ENCODE data around the gene DNA2. TPM values are rescaled to one million over a fixed set of nuclear protein-coding genes. Genes with fewer than 3 reads are reported as not detected.
"Not testable (repeated sequence)": the region's sequence is repeated elsewhere in the genome, so short reads cannot be mapped to it uniquely, and the experiment has no call there.

Gene DNA2
- total RNA-seq, 2 donors from 2014 or later, result 3.9 to 4.1 TPM

- no peak overlapping the region for H3K4me3 Mint-ChIP-seq
- no peaks in the 10 kb centered on the region for H3K4me1 Mint-ChIP-seq
- H3K27ac Mint-ChIP-seq, result no peak overlapping the region
- no peaks in the 10 kb centered on the region for H3K9me3 ChIP-seq (ENCODE audit: control insufficient read depth, low read length, poor library complexity, severe bottlenecking)
- no peak for DNase-seq
- no peaks in the 10 kb centered on the region for H3K27me3 Mint-ChIP-seq
- H3K36me3 Mint-ChIP-seq (ENCODE audit: low read depth), result peaks cover 2% of the 10 kb centered on the region
- no peak for ATAC-seq
Measured at GRCh38 chr10:68489919-68490318, 18.1 kb upstream of the DNA2 start.

DNA sequence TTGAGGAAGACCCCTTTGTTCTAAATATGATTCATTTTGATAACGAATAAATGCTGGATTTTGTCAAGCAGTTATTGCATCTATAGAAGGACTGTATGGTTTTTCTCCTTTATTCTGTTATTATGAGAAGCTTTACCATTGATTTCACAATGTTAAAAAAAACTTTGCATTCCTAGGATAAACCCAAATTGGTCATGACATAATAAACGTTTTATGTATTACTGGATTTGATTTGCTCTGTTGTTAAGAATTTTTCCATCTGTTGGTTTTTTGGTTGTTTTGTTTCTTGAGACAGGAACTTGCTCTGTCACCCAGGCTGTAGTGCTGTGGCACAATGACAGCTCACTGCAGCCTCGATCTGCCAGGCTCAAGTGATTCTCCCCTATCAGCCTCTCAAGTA lies 2.2 kb upstream of the DNA2 start:
- Mint-ChIP-seq H3K27me3 (no peaks in the 10 kb centered on the region), H3K36me3 (ENCODE audit: low read depth) (peaks cover 4% of the 10 kb centered on the region), H3K4me1 (peaks cover 16% of the 10 kb centered on the region), H3K4me3 (peak overlapping the region; percentile 66), H3K27ac (no peak overlapping the region)
- no peaks in the 10 kb centered on the region for H3K9me3 ChIP-seq (ENCODE audit: control insufficient read depth, low read length, poor library complexity, severe bottlenecking)
- ATAC-seq (no peak), DNase-seq (no peak)

GRCh38 chr10:68471063-68471585 lies 649 bp downstream of the DNA2 start:
- no peaks in the 10 kb centered on the region for H3K27me3 Mint-ChIP-seq
- DNase-seq, result no peak
- no peaks in the 10 kb centered on the region for H3K36me3 Mint-ChIP-seq (ENCODE audit: low read depth)
- no peak for ATAC-seq
- H3K4me3 Mint-ChIP-seq, result peak overlapping the region; percentile 97
- H3K4me1 Mint-ChIP-seq, result peaks cover 16% of the 10 kb centered on the region
- H3K9me3 ChIP-seq (ENCODE audit: control insufficient read depth, low read length, poor library complexity, severe bottlenecking), result no peaks in the 10 kb centered on the region
- H3K27ac Mint-ChIP-seq, result peak overlapping the region; percentile 66

DNA sequence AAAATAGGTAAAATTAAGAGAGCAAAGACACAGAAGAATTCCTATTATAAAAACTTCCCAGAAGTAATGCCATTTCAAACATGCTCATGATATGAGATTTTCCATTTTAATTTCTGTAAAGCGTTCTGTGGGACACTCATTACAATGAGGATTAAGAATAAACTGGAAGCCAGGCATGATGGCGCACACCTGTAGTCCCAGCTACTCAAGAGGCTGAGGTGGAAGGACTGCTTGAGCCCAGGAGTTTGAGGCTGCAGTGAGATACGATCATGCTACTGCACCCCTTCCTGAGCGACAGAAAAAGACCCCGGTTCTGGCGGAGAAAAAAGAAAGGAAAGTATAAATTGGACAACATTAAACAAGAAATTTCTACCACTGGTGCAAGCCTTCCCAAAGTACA lies 1.5 kb downstream of the DNA2 start:
- Mint-ChIP-seq H3K36me3 (ENCODE audit: low read depth) (no peaks in the 10 kb centered on the region), H3K27me3 (no peaks in the 10 kb centered on the region), H3K4me1 (peaks cover 16% of the 10 kb centered on the region), H3K4me3 (peak overlapping the region; percentile 63), H3K27ac (no peak overlapping the region)
- H3K9me3 ChIP-seq (ENCODE audit: control insufficient read depth, low read length, poor library complexity, severe bottlenecking), result no peaks in the 10 kb centered on the region
- ATAC-seq, result no peak
- no peak for DNase-seq

- H3K27ac Mint-ChIP-seq, result no peak overlapping the region
- DNase-seq (no peak), ATAC-seq (no peak)
- peaks cover 16% of the 10 kb centered on the region for H3K4me1 Mint-ChIP-seq
- H3K4me3 Mint-ChIP-seq, result no peak overlapping the region
- no peaks in the 10 kb centered on the region for H3K27me3 Mint-ChIP-seq
- no peaks in the 10 kb centered on the region for H3K9me3 ChIP-seq (ENCODE audit: control insufficient read depth, low read length, poor library complexity, severe bottlenecking)
- no peaks in the 10 kb centered on the region for H3K36me3 Mint-ChIP-seq (ENCODE audit: low read depth)
Measured at GRCh38 chr10:68469838-68470237, 1.9 kb downstream of the DNA2 start.

DNA sequence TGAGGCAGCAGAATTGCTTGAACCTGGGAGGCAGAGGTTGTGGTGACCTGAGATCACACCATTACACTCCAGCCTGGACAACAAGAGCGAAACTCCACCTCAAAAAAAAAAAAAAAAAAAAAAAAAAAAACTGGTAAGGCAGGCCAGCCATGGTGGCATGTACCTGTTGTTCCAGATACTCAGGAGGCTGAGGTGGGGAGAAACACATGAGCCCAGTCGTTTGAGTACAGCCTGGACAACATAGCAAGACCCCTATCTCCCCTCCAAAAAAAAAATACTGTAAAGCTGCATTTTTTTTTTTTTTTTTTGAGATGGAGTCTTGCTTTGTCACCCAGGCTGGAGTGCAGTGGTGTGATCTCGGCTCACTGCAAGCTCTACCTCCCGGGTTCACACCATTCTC lies 7.0 kb downstream of the DNA2 start:
- not testable (repeated sequence) for H3K27ac Mint-ChIP-seq; H3K4me1 Mint-ChIP-seq; DNase-seq; ATAC-seq; H3K9me3 ChIP-seq (ENCODE audit: control insufficient read depth, low read length, poor library complexity, severe bottlenecking); H3K27me3 Mint-ChIP-seq; H3K4me3 Mint-ChIP-seq; H3K36me3 Mint-ChIP-seq (ENCODE audit: low read depth)

DNA sequence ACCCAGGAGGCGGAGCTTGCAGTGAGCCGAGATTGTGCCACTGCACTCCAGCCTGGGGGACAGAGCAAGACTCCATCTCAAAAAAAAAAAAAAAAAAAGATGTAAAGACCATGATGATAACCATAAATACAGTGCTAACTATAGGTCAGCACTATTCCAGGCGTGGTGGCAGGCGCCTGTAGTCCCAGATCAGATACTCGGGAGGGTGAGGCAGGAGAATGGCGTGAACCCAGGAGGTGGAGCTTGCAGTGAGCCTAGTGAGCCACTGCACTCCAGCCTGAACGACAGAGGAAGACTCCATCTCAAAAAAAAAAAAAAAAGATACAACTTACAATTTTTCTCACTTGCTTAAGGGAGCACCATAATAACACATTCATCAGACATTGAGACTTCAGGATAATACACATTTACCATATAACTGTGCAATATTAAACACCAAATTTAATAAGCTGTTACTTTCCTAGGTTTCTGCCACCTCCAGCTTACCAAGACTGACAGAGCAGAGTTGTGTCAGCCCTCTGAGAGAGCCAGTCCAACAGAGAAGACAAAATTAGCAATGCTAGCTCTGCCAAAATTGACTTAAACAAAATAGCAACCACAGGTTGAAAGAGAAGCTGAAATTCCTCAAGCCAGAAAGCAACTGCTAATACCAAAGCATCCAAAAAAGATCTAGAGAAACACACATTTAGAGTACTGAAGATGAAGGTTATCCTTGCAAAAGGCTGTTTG lies 8.2 kb downstream of the DNA2 start:
- ATAC-seq (no peak), DNase-seq (no peak)
- Mint-ChIP-seq H3K36me3 (ENCODE audit: low read depth) (peaks cover 2% of the 10 kb centered on the region), H3K4me3 (no peak overlapping the region), H3K27me3 (no peaks in the 10 kb centered on the region), H3K4me1 (no peaks in the 10 kb centered on the region), H3K27ac (peak overlapping the region; percentile 51)
- no peaks in the 10 kb centered on the region for H3K9me3 ChIP-seq (ENCODE audit: control insufficient read depth, low read length, poor library complexity, severe bottlenecking)

DNA sequence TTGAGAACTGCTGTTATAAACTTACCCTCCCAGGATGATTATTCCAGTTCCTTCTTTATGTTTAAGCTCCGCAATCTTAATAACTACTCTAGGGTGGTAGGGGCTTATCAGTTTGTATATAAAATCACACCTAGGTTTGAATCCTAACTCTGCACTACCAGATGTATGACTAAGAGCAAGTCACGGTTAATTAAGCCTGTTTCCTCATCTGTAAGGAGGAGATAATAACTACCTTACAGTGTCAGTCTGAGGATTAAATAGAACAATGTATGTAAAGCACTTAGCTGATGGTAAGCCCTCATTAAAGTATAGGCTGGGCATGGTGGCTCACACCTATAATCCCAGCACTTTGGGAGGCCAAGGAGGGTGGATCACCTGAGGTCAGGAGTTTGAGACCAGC lies 9.2 kb downstream of the DNA2 start:
- H3K9me3 ChIP-seq (ENCODE audit: control insufficient read depth, low read length, poor library complexity, severe bottlenecking), result no peaks in the 10 kb centered on the region
- no peak for ATAC-seq
- no peak for DNase-seq
- H3K27me3 Mint-ChIP-seq, result no peaks in the 10 kb centered on the region
- no peak overlapping the region for H3K4me3 Mint-ChIP-seq
- peaks cover 2% of the 10 kb centered on the region for H3K36me3 Mint-ChIP-seq (ENCODE audit: low read depth)
- no peaks in the 10 kb centered on the region for H3K4me1 Mint-ChIP-seq
- peak overlapping the region; percentile 51 for H3K27ac Mint-ChIP-seq

GRCh38 chr10:68461032-68461431 lies 10.7 kb downstream of the DNA2 start:
- H3K27me3 Mint-ChIP-seq, result no peaks in the 10 kb centered on the region
- peaks cover 4% of the 10 kb centered on the region for H3K36me3 Mint-ChIP-seq (ENCODE audit: low read depth)
- no peak overlapping the region for H3K27ac Mint-ChIP-seq
- ATAC-seq, result no peak
- no peak for DNase-seq
- no peaks in the 10 kb centered on the region for H3K9me3 ChIP-seq (ENCODE audit: control insufficient read depth, low read length, poor library complexity, severe bottlenecking)
- no peaks in the 10 kb centered on the region for H3K4me1 Mint-ChIP-seq
- no peak overlapping the region for H3K4me3 Mint-ChIP-seq

- H3K4me3 Mint-ChIP-seq; ATAC-seq; H3K4me1 Mint-ChIP-seq; H3K27ac Mint-ChIP-seq; H3K27me3 Mint-ChIP-seq; H3K9me3 ChIP-seq (ENCODE audit: control insufficient read depth, low read length, poor library complexity, severe bottlenecking); DNase-seq; H3K36me3 Mint-ChIP-seq (ENCODE audit: low read depth): not testable (repeated sequence)
Measured at GRCh38 chr10:68449698-68450097, 22.1 kb downstream of the DNA2 start.

- ATAC-seq (no peak), DNase-seq (no peak)
- H3K4me1 Mint-ChIP-seq, result peaks cover 3% of the 10 kb centered on the region
- no peak overlapping the region for H3K27ac Mint-ChIP-seq
- H3K9me3 ChIP-seq (ENCODE audit: control insufficient read depth, low read length, poor library complexity, severe bottlenecking), result no peaks in the 10 kb centered on the region
- H3K4me3 Mint-ChIP-seq, result no peak overlapping the region
- H3K36me3 Mint-ChIP-seq (ENCODE audit: low read depth), result peaks cover 3% of the 10 kb centered on the region
- H3K27me3 Mint-ChIP-seq, result no peaks in the 10 kb centered on the region
Measured at GRCh38 chr10:68446179-68446578, 25.6 kb downstream of the DNA2 start.

- H3K4me1 Mint-ChIP-seq, result no peaks in the 10 kb centered on the region
- H3K4me3 Mint-ChIP-seq, result no peak overlapping the region
- DNase-seq (no peak), ATAC-seq (no peak)
- H3K27me3 Mint-ChIP-seq, result no peaks in the 10 kb centered on the region
- H3K9me3 ChIP-seq (ENCODE audit: control insufficient read depth, low read length, poor library complexity, severe bottlenecking), result no peaks in the 10 kb centered on the region
- H3K27ac Mint-ChIP-seq, result no peak overlapping the region
- H3K36me3 Mint-ChIP-seq (ENCODE audit: low read depth), result no peaks in the 10 kb centered on the region
Measured at GRCh38 chr10:68442971-68443370, 28.8 kb downstream of the DNA2 start.

GRCh38 chr10:68440898-68441297 lies 30.9 kb downstream of the DNA2 start:
- Mint-ChIP-seq H3K4me1 (peaks cover 3% of the 10 kb centered on the region), H3K36me3 (ENCODE audit: low read depth) (peaks cover 5% of the 10 kb centered on the region), H3K27ac (no peak overlapping the region), H3K27me3 (no peaks in the 10 kb centered on the region), H3K4me3 (no peak overlapping the region)
- DNase-seq (no peak), ATAC-seq (no peak)
- no peaks in the 10 kb centered on the region for H3K9me3 ChIP-seq (ENCODE audit: control insufficient read depth, low read length, poor library complexity, severe bottlenecking)

DNA sequence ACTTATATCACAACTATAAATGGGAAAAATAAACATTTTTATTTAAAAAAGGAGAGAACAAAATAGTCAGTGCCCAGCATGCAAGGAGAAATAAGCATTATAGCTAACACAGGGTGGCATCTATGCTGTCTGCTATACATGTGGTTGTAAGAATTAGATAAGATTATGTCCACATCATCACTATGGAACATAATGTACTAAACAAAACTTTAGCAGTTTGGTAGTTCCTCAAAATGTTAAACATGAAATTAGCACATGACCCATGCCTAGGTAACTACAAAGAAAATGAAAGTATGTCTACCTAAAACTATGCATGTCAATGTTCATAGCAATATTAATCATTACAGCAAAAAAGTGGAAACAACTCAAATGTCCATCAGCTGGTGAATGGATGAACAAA lies 36.0 kb downstream of the DNA2 start:
- Mint-ChIP-seq H3K27me3 (no peaks in the 10 kb centered on the region), H3K27ac (no peak overlapping the region), H3K36me3 (ENCODE audit: low read depth) (peaks cover 5% of the 10 kb centered on the region), H3K4me1 (peaks cover 3% of the 10 kb centered on the region), H3K4me3 (no peak overlapping the region)
- H3K9me3 ChIP-seq (ENCODE audit: control insufficient read depth, low read length, poor library complexity, severe bottlenecking), result no peaks in the 10 kb centered on the region
- DNase-seq (no peak), ATAC-seq (no peak)
